Activated CD4-positive, alpha-beta T cell treated with anti-CD3 and anti-CD28 coated beads for 36 hours (primary cell): ENCODE results near the gene GHR. TPM values are rescaled to one million over a fixed set of nuclear protein-coding genes. Genes with fewer than 3 reads are reported as not detected.

ENCODE experiments used
- ATAC-seq: fragments of 200-7000 bp; cut with Tn5 transposase; one replicate; pipeline ENCODE4 v1.10.0; 2021; ENCODE audit warnings: mild to moderate bottlenecking, moderate library complexity
- CTCF ChIA-PET: fragments of 350-600 bp; sonication (Branson Sonifier 250); formaldehyde crosslinking; loops from one replicate; lab custom pipeline; 2021; ENCODE audit warnings: antibody characterized with exemption; lab: Charles Lee
- POLR2A ChIA-PET: fragments of 350-600 bp; sonication (Branson Sonifier 250); formaldehyde crosslinking; loops from one replicate; lab custom pipeline; 2021; ENCODE audit warnings: antibody characterized with exemption, inconsistent platforms; lab: Charles Lee
- DNase-seq: peaks from one replicate; pipeline ENCODE4 v3.0.0-alpha.2; 2020
- H3K27ac Mint-ChIP-seq: one replicate; pipeline ENCODE4 v1.8.0; 2021; ENCODE audit warnings: mixed read lengths
- H3K27me3 Mint-ChIP-seq: one replicate; pipeline ENCODE4 v1.8.0; 2021; ENCODE audit warnings: mixed read lengths
- H3K36me3 Mint-ChIP-seq: one replicate; pipeline ENCODE4 v1.8.0; 2021; ENCODE audit warnings: low read depth, mixed read lengths
- H3K4me1 Mint-ChIP-seq: one replicate; pipeline ENCODE4 v1.8.0; 2021; ENCODE audit warnings: mixed read lengths
- H3K4me3 Mint-ChIP-seq: one replicate; pipeline ENCODE4 v1.8.0; 2021; ENCODE audit warnings: mild to moderate bottlenecking, moderate library complexity, mixed read lengths
- H3K9me3 Mint-ChIP-seq: one replicate; pipeline ENCODE4 v1.8.0; 2021; ENCODE audit warnings: low read depth, mixed read lengths
- intact Hi-C, 2 experiments: fragments of 100-400 bp; cut with DNase I in 1 of 2; cut with micrococcal nuclease in 1 of 2; formaldehyde crosslinking; loops; one replicate each; pipeline versions ENCODE4 v1.14.2 to v1.15.1; 2022 to 2024; cut with DNase I, micrococcal nuclease
- total RNA-seq, 2 experiments: library from RNA; stranded (reverse); gene quantifications; one replicate each; pipeline ENCODE4 v1.2.3, GENCODE V29; 2021

GHR gene
- total RNA-seq, 2 experiments from 2014 or later, result not detected

DNA sequence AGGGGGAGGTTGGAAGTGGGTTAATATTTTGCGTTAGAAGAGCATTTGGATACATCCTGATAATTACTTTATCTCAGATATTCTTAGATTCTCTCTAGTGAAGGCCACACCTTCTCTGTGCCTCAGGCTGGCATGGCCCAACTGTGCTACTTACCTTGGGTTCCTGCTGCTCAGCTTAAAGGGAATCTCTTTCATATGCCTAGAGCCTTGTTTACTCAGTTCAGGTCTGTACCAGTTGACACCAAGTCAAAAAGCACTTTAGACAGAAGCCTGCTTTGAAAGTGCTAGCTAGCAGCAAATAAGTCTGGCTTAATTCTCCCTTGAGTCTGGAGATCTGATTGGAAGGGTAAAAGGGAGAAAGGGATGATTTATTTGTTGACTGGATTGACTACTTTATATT is 74.8 kb downstream of the GHR start:
- Mint-ChIP-seq H3K4me1 (no peaks in the 10 kb centered on the region), H3K36me3 (no peaks in the 10 kb centered on the region), H3K27me3 (no peaks in the 10 kb centered on the region), H3K27ac (no peak overlapping the region), H3K4me3 (no peak overlapping the region), H3K9me3 (no peaks in the 10 kb centered on the region)
- intact Hi-C loops, result no loop called here
- ChIA-PET POLR2A (no interaction called here), CTCF (no interaction called here)
- DNase-seq (no peak), ATAC-seq (no peak)

DNA sequence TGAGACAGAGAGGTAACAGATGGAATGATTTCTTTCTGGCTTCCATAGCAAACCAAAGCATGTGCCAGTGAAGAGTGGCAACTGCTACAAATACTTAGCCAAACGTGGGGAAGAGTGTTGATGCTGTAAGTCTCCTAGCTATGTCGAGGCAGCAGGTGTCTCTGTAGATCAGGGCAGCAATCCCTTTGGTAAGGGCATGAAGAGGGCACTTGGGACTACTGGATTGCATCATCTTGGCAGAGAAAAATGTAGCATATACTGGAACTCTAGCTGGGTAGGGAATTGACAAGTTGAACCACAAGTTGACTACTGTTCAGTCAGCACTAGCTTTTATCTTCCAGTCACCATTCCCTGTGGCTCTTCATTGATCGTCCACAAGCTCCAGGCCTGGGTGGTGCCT is 75.8 kb downstream of the GHR start:
- CTCF ChIA-PET, result interaction anchor here (1.1 to 1.4 kb wide), 2 partner anchors 11 to 269 kb away, joined by 3 read pairs; no protein-coding TSS in a partner anchor
- no peak overlapping the region for H3K4me3 Mint-ChIP-seq
- no peaks in the 10 kb centered on the region for H3K9me3 Mint-ChIP-seq
- H3K36me3 Mint-ChIP-seq, result no peaks in the 10 kb centered on the region
- no peak for DNase-seq
- H3K4me1 Mint-ChIP-seq, result no peaks in the 10 kb centered on the region
- ATAC-seq, result no peak
- no peak overlapping the region for H3K27ac Mint-ChIP-seq
- H3K27me3 Mint-ChIP-seq, result no peaks in the 10 kb centered on the region
- POLR2A ChIA-PET, result no interaction called here
- intact Hi-C loops, result no loop called here

DNA sequence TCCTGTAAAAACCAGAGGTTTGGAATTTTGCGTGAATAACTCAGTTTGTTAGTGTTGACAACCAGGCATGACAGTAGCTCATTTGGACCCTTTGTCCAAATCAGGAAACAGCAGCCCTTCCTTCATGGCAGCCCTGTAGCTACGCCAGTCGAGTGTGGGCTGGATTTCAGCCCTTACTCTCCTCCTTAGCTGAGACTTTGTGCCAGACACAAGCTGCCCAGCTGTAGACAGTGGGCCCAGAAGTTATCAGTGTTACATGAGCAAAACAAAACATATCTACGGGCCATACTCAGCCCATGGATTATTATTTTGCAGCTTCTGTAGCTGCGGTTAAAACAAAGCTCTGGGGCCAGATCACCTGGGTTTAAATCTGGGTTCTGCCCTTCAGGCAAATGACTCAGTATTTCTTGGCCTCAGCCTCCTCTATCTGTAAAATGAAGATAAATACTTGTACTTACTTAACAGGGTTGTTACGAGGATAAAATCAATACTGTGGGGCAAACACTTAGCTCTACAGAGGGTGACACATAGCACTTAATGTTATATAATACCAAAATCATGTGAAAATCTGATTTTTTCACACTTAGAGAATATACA is 76.9 kb downstream of the GHR start:
- CTCF ChIA-PET, result interaction anchor here (0.5 to 1.4 kb wide), 4 partner anchors 12 to 268 kb away, joined by 3 read pairs; no protein-coding TSS in a partner anchor
- no peaks in the 10 kb centered on the region for H3K9me3 Mint-ChIP-seq
- H3K36me3 Mint-ChIP-seq, result no peaks in the 10 kb centered on the region
- no peak overlapping the region for H3K27ac Mint-ChIP-seq
- POLR2A ChIA-PET, result no interaction called here
- ATAC-seq (no peak), DNase-seq (no peak)
- no peaks in the 10 kb centered on the region for H3K27me3 Mint-ChIP-seq
- intact Hi-C loops, result no loop called here
- no peaks in the 10 kb centered on the region for H3K4me1 Mint-ChIP-seq
- no peak overlapping the region for H3K4me3 Mint-ChIP-seq

DNA sequence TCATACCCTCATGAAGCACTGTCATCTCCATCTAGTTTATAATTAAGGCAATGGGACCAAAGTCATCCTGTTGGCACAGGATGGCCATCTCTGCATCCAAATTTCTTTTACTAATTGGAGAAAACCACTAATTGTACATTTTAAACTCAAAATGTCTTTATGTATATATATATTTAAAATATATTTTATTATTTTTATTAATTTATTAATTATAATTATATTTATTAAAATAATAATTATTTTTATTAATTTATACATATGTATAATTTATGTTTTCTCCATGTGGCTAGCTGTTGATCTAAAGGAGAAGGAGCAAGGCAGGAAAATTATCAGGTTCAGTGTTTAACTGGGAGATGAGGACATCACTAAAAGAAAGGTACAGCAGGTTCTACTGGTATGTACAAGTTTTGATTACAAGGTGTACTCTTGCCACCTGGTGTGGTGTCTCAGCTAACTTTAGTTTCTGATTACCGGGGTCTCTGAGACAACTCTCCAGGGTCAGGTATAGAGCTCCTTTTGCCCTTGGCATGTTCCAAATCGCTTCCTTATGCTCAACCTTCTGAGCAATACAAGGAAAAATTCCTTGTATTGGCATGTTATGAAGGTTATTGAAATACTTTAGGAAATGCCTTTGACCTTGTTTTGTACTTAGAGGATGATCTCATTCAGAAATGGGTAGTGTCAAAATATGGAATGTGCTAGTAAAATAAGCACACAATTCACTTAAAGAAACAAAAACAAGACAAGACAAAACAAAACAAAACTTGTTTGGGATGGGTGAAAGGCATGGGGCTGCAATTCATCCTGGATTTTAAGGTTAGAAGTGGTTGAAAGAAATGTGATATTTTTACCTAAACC is 79.6 kb downstream of the GHR start:
- Mint-ChIP-seq H3K27me3 (no peaks in the 10 kb centered on the region), H3K4me3 (no peak overlapping the region), H3K36me3 (no peaks in the 10 kb centered on the region), H3K27ac (no peak overlapping the region), H3K4me1 (no peaks in the 10 kb centered on the region), H3K9me3 (no peaks in the 10 kb centered on the region)
- ChIA-PET CTCF (interaction anchor here (0.5 kb wide), 1 partner anchor 387 kb away, joined by 4 read pairs; no protein-coding TSS in a partner anchor), POLR2A (no interaction called here)
- intact Hi-C loops, result no loop called here
- DNase-seq (no peak), ATAC-seq (no peak)

DNA sequence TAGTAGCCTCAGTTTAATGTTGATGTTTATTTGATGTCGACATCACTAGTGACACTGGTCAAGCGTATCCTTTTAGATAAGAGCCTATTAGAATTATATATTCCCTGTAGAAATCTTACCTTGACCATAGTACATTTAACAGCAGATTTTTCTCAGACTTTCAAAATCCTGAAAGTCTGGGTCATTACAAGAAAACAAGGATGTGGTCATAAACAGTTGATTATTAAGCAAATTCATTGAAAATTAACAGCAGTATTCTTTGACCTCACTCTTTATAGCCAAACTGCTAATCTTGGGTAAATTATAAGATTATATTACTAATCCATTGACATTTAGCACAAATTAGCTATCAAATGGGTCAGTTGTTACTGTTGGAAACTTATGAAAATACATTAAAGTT is 83.4 kb downstream of the GHR start:
- ChIA-PET CTCF (no interaction called here), POLR2A (no interaction called here)
- intact Hi-C loops, result no loop called here
- H3K27ac Mint-ChIP-seq, result no peak overlapping the region
- no peaks in the 10 kb centered on the region for H3K36me3 Mint-ChIP-seq
- no peaks in the 10 kb centered on the region for H3K9me3 Mint-ChIP-seq
- DNase-seq, result no peak
- H3K27me3 Mint-ChIP-seq, result no peaks in the 10 kb centered on the region
- no peaks in the 10 kb centered on the region for H3K4me1 Mint-ChIP-seq
- no peak for ATAC-seq
- no peak overlapping the region for H3K4me3 Mint-ChIP-seq

DNA sequence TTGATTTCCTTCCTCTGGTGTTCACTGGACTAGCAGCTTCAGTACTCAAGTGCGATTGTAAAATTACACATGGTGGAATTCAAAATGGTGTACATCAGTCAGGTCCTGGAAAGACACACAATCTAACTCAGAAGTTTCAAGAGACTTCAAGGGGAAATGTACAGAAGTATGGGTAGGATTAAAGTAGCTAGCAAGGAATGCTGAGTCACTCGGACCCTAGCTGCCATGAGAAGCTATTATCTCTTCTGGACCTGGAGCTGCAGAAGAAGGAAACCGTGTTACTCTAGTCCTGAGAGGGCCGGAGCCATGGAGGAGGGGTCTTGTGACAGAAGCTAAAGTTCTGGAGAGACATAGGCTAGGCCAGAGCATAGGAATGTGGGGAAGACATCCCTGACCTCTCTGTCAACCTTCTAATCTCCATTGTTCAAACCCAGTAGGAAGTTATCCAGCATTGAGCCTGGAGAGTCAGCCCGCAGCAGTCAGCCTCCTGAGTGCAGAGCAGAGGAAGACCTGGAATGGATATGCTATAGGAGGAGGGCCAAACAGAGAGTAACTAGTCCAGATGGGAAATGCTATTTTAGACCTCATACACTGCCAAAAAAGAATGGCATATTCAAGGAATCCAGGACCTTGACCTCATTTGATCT is 84.3 kb downstream of the GHR start:
- DNase-seq, result no peak
- Mint-ChIP-seq H3K9me3 (no peaks in the 10 kb centered on the region), H3K4me1 (no peaks in the 10 kb centered on the region), H3K27ac (no peak overlapping the region), H3K4me3 (no peak overlapping the region), H3K27me3 (no peaks in the 10 kb centered on the region), H3K36me3 (no peaks in the 10 kb centered on the region)
- POLR2A ChIA-PET, result no interaction called here
- no peak for ATAC-seq
- intact Hi-C loops, result no loop called here
- CTCF ChIA-PET, result no interaction called here

DNA sequence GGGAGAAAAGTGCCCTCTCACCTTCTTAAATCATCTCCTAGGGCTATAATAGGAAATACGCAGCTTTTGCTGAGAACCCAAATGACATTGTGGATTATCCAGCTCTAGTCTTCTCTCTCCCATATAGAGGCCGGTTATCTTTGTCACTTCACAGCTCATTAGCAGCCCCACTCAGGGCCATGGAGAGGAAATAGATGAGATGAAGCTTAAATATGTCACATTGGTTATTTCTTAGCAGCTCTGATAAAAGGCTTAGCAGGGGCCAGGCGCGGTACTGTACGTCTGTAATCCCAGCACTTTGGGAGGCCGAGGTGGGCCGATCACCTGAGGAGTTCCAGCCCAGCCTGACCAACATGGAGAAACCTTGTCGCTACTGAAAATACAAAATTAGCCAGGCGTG is 90.0 kb downstream of the GHR start:
- H3K27me3 Mint-ChIP-seq, result peaks cover 2% of the 10 kb centered on the region
- ChIA-PET CTCF (no interaction called here), POLR2A (no interaction called here)
- intact Hi-C loops, result no loop called here
- H3K4me3 Mint-ChIP-seq, result no peak overlapping the region
- H3K9me3 Mint-ChIP-seq, result no peaks in the 10 kb centered on the region
- DNase-seq (no peak), ATAC-seq (no peak)
- H3K36me3 Mint-ChIP-seq, result no peaks in the 10 kb centered on the region
- no peak overlapping the region for H3K27ac Mint-ChIP-seq
- H3K4me1 Mint-ChIP-seq, result no peaks in the 10 kb centered on the region

DNA sequence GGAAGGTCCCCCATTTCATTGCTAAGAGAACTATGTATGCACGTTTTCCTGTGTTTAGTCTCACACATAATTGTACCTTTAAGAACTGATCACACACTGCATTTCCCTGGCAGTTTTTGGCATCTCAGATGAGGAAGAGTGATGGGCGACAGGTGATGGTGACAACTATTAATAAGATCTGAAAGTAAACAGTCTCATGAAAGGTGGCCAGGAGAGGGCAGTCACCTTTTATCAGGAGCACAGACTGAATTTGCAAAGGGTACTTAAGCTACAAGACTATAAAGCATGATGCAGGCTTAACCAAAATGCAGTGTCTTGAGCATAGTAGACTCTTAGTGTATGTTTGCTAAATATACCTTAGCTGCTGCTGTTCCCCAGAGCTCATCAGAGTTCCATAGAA is 91.5 kb downstream of the GHR start:
- ATAC-seq, result no peak
- ChIA-PET CTCF (interaction anchor here (0.6 to 1.2 kb wide), 4 partner anchors 15 to 206 kb away, joined by 3 to 4 read pairs (median 3); no protein-coding TSS in a partner anchor), POLR2A (no interaction called here)
- Mint-ChIP-seq H3K27ac (no peak overlapping the region), H3K4me3 (no peak overlapping the region), H3K9me3 (no peaks in the 10 kb centered on the region), H3K4me1 (no peaks in the 10 kb centered on the region), H3K36me3 (no peaks in the 10 kb centered on the region), H3K27me3 (peaks cover 2% of the 10 kb centered on the region)
- intact Hi-C loops, result loop anchor here in 1 of 2 experiments (5.0 kb wide), 1 partner anchor 253 kb away; no protein-coding TSS in a partner anchor
- DNase-seq, result no peak

DNA sequence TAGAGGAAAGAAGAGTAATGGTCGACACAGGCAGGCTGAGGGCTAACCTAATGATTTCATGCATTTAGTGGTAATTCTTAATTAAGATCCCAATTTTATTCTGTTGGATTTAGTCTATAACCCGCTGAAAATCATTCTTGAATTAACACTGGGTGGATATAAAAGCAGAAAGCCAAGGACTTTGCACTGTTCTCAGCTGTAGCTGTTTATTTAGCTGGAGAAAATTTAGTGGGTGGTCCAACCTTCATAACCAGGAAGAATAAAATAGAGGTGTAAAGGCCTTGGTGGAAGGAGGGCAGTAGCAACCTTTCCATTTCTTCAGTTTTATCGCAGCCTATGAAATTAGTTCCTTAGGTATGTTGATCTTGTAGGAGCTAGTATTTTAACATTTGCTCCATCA is 92.3 kb downstream of the GHR start:
- Mint-ChIP-seq H3K36me3 (no peaks in the 10 kb centered on the region), H3K4me3 (no peak overlapping the region), H3K27me3 (peaks cover 2% of the 10 kb centered on the region), H3K4me1 (no peaks in the 10 kb centered on the region), H3K9me3 (no peaks in the 10 kb centered on the region), H3K27ac (no peak overlapping the region)
- CTCF ChIA-PET, result interaction anchor here (0.6 to 1.2 kb wide), 3 partner anchors 44 to 205 kb away, joined by 3 to 4 read pairs (median 3); no protein-coding TSS in a partner anchor
- intact Hi-C loops, result loop anchor here in 1 of 2 experiments (5.0 kb wide), 1 partner anchor 252 kb away; no protein-coding TSS in a partner anchor
- ATAC-seq (no peak), DNase-seq (no peak)
- POLR2A ChIA-PET, result no interaction called here

DNA sequence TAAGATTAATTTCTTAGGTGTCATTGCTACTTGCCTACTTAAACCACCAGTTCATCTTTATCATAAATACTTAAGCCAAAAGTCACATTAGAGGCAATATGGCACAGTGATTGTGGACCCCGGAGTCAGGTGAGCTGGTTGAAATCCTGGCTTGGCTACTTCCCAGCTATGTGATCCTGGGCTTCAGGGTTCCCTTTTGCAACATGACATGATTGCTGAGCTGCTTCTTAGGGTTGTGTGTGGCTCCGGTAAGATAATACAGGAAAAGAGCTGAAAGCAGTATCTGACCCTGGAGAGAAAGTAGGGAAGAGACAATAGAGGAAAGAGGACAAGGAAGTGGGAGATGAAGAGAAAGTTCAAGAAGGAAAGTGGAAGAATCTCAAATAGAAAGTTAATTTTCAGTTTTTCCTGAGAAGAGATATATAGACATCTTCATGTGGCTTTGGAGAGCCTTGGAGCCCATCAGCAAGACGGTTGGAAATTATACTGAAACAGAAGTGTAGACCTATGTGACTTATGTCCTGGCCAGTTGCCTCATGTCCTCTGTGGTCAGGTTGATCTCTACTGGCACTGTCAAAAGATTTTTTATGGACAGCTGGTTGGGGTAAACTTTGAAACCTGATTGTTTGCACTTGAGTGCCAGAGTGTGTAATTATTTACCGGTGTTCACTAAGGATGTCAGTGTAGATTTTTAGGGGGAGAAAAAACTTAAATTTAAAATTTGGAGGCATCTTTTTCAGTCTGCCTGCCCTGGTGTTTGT is 93.2 kb downstream of the GHR start:
- DNase-seq (no peak), ATAC-seq (no peak)
- H3K4me1 Mint-ChIP-seq, result no peaks in the 10 kb centered on the region
- no peaks in the 10 kb centered on the region for H3K9me3 Mint-ChIP-seq
- no peak overlapping the region for H3K4me3 Mint-ChIP-seq
- ChIA-PET CTCF (interaction anchor here (1.1 kb wide), 2 partner anchors 27 to 228 kb away, joined by 3 to 4 read pairs; no protein-coding TSS in a partner anchor), POLR2A (no interaction called here)
- no peaks in the 10 kb centered on the region for H3K36me3 Mint-ChIP-seq
- H3K27ac Mint-ChIP-seq, result no peak overlapping the region
- intact Hi-C loops, result loop anchor here in 1 of 2 experiments (5.0 kb wide), 1 partner anchor 251 kb away; no protein-coding TSS in a partner anchor
- peaks cover 2% of the 10 kb centered on the region for H3K27me3 Mint-ChIP-seq

DNA sequence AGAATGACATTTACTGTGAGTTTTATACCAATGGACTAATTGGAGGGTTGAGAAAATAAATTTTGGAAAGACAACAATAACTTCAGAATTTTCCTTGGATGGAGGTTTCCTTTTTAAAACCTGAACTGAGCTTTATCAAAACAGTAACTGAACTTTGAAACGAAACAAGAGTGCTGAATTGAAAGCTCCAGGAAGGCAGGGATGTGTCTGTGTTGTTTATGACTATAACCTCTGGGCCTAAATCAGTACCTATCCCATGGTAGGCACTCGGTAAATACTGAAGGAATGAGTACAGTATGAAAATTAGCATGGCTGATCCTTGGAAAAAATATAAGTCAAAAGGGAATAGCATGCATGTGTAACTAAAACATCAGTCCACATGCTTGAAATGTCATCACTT is 93.9 kb downstream of the GHR start:
- intact Hi-C loops, result loop anchor here in 1 of 2 experiments (5.0 kb wide), 1 partner anchor 250 kb away; no protein-coding TSS in a partner anchor
- POLR2A ChIA-PET, result no interaction called here

More for the DNA sequence above, 93.9 kb downstream of the GHR start:
- no peak overlapping the region for H3K27ac Mint-ChIP-seq
- DNase-seq (no peak), ATAC-seq (no peak)
- H3K9me3 Mint-ChIP-seq, result no peaks in the 10 kb centered on the region
- CTCF ChIA-PET, result interaction anchor here (1.1 kb wide), 3 partner anchors 26 to 228 kb away, joined by 3 to 4 read pairs (median 3); no protein-coding TSS in a partner anchor
- H3K4me3 Mint-ChIP-seq, result no peak overlapping the region
- no peaks in the 10 kb centered on the region for H3K36me3 Mint-ChIP-seq
- no peaks in the 10 kb centered on the region for H3K4me1 Mint-ChIP-seq
- peaks cover 2% of the 10 kb centered on the region for H3K27me3 Mint-ChIP-seq
